Measurements from ENCODE around the gene SKOR1.

GRCh38 chr15:67815036-67815592, 10.2 kb upstream of the SKOR1 start:
- TF ChIP-seq EZH2 (IDR thresholded peaks at IDR 0.05; ENCODE audit: low read depth) (no peak), CTCF (conservative IDR thresholded peaks at IDR 0.05) (no peak)

Data from PC-9 (cell line).